ENCODE results near the gene VILL.

DNA sequence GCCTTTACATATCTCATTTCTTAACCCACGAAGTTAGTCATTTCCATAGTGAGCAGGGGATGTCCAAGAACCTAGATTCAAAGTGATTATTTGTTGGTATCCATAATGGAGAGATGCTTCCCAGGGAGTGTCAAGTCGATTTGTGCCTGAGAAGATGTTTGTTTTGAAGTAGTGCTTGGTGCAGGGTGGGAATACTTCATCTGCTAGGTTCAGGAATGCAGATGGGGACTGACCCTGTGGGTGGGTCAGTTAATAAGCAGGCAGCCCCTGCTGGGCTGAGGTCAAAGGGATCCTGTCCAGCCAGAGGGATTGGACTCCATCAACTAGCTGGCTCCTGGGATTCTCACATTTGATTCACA is 44.1 kb upstream of the VILL start:
- no peak for TF ChIP-seq MAZ (IDR thresholded peaks at IDR 0.05; ENCODE audit: borderline replicate concordance, low read depth, low read length)
- TF ChIP-seq, protein P1, sequence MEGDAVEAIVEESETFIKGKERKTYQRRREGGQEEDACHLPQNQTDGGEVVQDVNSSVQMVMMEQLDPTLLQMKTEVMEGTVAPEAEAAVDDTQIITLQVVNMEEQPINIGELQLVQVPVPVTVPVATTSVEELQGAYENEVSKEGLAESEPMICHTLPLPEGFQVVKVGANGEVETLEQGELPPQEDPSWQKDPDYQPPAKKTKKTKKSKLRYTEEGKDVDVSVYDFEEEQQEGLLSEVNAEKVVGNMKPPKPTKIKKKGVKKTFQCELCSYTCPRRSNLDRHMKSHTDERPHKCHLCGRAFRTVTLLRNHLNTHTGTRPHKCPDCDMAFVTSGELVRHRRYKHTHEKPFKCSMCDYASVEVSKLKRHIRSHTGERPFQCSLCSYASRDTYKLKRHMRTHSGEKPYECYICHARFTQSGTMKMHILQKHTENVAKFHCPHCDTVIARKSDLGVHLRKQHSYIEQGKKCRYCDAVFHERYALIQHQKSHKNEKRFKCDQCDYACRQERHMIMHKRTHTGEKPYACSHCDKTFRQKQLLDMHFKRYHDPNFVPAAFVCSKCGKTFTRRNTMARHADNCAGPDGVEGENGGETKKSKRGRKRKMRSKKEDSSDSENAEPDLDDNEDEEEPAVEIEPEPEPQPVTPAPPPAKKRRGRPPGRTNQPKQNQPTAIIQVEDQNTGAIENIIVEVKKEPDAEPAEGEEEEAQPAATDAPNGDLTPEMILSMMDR (IDR thresholded peaks at IDR 0.05): no peak
- no peak for TF ChIP-seq POLR2A (IDR thresholded peaks at IDR 0.05; ENCODE audit: low read length)
- TF ChIP-seq MYC (IDR thresholded peaks at IDR 0.05; ENCODE audit: borderline replicate concordance, low read length): no peak
- no peak for TF ChIP-seq CEBPB (IDR thresholded peaks at IDR 0.05)
- no peak for TF ChIP-seq KDM1A (IDR thresholded peaks at IDR 0.05; ENCODE audit: low read depth)
- TF ChIP-seq JUN (IDR thresholded peaks at IDR 0.05): no peak
- TF ChIP-seq, protein P2, sequence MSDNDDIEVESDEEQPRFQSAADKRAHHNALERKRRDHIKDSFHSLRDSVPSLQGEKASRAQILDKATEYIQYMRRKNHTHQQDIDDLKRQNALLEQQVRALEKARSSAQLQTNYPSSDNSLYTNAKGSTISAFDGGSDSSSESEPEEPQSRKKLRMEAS (IDR thresholded peaks at IDR 0.05): no peak
- no peak for TF ChIP-seq EP300 (IDR thresholded peaks at IDR 0.05)
- TF ChIP-seq JUNB (IDR thresholded peaks at IDR 0.05): no peak
